ENCODE results near the gene HS3ST2. TPM values are rescaled to one million over a fixed set of nuclear protein-coding genes. Genes with fewer than 3 reads are reported as not detected.

HS3ST2 gene
- total RNA-seq (2022; extraction: Qiagen RNA extraction) = not detected in 5 replicates

DNA sequence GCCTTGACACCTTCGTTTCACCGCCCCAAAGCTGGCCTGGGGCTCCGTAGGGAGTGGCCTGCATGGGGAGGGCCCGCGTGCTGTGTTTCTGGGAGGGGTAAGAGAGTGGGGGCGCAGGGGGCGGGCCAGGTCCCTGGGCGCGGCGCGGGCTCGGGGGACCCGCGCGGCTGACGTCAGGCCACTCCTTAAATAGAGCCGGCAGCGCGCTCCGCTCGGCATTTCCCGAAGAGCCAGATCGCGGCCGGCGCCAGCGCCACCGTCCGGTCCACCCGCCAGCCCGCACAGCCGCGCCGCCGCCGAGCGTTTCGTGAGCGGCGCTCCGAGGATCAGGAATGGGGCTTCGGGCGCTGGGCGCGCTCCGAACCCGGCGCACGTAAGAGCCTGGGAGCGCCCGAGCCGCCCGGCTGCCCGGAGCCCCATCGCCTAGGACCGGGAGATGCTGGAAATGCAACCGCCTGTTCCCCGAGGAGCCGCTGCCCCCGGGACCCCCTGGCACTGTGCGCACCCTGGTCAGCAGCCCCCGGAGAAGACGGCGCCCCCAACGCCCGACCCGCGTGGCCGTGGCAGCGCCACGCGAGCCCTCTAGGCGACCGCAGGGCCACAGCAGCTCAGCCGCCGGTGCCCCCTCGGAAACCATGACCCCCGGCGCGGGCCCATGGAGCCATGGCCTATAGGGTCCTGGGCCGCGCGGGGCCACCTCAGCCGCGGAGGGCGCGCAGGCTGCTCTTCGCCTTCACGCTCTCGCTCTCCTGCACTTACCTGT, at the start of gene HS3ST2:
Gene HS3ST2 (plus strand): TSS at position 215 of the 763 bp plus-strand sequence. CDS start 449 bp downstream, at position 664.

